ENCODE measurements around the gene ATRX.

ATRX gene

DNA sequence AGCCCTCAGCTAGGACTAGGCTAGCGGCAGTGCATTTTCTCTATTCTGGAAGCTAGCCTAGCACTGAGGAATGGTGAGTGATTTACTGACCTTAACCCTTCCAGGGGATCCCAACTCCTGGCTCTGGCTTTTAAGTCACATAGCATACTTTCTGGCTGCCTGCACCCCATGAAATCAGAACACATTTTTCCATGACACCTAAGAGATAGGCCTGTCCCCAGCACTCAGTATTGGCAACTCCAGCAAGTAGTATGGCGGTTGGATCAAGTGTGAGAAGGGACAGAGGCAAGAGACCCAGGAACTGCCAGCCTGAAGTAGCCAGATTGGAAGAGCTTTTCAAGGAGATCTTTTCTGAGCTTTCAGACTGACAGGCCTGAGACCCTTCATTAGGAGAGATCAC is 330.6 kb downstream of the ATRX start:
- Histone ChIP-seq H3K36me3 (no peaks in the 10 kb centered on the region), H3K4me1 (no peaks in the 10 kb centered on the region), H4K20me1 (no peaks in the 10 kb centered on the region), H3K4me2 (no peak overlapping the region), H3K27me3 (peaks cover 75% of the 10 kb centered on the region), H3K27ac (no peak overlapping the region), H3K9ac (no peak overlapping the region), H3K4me3 (no peak overlapping the region), H3K9me3 (no peaks in the 10 kb centered on the region)
- TF ChIP-seq Cebpa-rat (IDR thresholded peaks at IDR 0.05): no peak
